ENCODE measurements around the gene PSMA5.
"Not testable (repeated sequence)": the region's sequence is repeated elsewhere in the genome, so short reads cannot be mapped to it uniquely, and the experiment has no call there.

Gene PSMA5

DNA sequence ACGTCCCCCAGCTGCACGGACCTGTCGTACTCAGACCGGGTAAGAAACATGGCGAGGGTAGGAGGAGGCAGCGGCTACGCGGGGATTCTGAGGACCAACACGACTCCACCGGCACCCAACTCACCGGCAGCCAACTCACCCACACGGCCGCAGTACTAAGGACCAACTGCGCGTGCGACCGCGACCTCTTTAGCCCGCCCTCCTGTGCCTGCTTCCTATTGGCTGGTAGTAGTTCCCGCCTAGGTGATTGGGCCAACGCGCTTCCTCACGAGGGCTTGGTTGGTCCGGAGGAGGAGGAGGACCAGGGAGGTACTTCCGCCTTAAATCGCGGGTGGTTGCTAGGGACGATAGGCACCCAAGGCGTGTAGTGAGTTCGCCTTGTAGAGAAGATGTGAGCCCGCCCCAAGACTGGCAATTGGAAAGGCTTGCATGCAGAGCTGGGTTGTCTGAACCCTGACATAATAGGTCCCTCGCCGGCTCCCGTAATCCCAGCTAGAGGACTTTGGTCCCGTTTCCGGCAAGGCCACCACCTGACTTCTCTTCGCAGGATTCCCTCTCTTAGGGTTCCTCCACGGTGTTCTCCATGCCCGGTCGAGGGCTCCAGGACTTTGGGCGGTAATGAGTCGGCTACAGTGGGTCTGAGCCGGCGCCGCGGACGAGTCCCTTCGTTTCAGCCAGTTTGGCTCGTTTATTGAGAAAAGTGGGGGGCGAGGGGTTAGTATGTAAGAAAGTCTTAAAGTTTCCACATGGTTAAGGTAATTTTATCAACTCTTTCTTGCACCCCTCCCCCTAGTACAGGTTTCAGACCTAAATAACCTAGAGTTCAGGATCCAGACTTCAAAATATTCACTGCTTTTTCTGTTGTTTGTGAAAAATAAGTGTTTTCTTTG, at the start of gene PSMA5:
PSMA5 (minus strand) TSS at position 168 of the 890 bp plus-strand sequence; CDS start at position 50, 118 bp downstream.
- DNase-seq (ENCODE audit: extremely low read depth in 1 of 2, low read depth in 1 of 2), result peak; percentile 90 to 97

DNA sequence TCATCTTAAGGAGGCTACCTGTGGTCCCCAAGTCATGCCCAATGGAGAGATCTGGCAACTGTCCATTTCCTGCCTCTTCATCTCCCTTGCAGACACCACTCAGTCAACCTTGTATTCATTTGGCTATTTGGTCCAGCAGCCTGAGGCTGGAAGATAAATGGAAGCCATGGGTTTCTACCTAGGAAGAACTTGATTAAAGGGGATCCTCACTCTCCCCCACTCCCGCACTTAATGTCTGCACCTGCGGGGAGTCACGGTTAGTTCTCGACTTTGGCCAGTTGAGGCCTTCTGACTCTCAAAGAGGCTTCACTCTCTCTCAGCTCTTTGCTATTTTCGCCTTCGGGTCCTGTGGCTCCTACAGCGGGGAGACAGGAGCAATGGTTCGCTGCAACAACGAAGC, 49.0 kb upstream of the PSMA5 start:
- DNase-seq (ENCODE audit: extremely low read depth in 1 of 2, low read depth in 1 of 2), result no peak

DNA sequence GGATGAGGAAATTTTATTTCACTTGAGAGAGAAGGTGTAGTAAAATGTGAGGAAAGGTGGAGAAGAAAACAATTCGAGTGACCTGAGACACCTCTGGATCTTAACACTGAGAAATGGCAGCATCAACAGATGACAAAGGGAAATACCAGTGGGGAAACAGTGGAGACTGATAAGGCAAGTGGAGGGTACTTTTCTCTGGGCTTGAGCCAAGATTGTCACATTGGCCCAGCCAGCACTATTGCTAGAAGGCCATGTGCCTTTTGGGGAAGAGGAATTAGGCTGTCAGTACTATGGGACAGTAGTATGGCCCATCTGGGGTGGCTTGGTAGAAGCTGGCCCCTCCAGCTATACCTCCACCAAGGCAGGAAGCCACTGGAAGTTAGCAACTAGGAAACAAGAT, 48.4 kb upstream of the PSMA5 start:
- DNase-seq (ENCODE audit: extremely low read depth in 1 of 2, low read depth in 1 of 2), result no peak

DNA sequence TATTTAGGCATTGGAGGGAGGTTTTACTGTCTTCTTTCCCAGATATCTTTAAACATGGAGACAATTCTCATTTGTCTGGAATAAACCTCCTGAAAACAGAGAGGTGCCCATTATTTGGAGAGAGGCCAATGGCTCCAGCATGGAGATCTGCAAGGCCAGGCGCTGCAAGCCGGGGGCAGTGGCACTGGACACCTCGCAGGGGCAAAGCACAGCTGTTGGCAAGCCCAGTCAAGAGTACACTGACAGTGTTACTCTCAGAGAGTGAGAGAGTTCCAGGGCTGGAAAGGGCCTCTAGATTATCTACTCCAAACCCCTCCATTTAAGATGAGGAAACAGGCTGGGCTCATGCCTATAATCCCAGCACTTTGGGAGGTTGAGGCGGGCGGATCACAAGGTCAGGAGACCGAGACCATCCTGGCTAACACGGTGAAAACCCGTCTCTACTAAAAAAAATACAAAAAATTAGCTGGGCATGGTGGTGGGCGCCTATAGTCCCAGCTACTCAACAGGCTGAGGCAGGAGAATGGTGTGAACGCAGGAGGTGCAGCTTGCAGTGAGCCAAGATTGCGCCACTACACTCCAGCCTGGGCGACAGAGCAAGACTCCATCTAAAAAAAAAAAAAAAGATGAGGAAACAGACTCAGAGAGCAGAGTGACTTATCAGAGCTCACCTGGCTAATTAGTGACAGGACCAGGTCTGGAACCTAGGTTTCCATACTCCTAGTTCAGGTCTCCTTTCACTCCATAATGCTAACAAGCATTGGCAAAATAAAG, 47.2 kb upstream of the PSMA5 start:
- not testable (repeated sequence) for DNase-seq (ENCODE audit: extremely low read depth in 1 of 2, low read depth in 1 of 2)

DNA sequence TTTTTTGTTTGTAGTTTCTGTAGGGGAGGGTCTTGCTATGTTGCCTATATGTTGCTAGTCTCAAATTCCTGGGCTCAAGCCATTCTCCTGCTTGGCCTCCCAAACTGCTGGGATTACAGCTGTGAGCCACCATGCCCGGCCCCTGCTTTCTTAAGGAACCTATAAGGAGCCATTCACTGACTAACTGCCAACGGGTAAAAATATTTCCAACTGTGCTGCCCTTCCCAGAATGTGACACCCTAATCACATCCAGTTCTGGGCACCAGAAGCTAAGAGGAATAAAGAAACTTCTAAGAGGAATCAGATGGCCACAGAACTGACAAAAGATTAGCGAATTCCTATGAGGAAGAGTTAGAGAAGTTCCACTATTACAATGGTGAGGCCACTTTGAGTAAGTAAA, 46.5 kb upstream of the PSMA5 start:
- no peak for DNase-seq (ENCODE audit: extremely low read depth in 1 of 2, low read depth in 1 of 2)

DNA sequence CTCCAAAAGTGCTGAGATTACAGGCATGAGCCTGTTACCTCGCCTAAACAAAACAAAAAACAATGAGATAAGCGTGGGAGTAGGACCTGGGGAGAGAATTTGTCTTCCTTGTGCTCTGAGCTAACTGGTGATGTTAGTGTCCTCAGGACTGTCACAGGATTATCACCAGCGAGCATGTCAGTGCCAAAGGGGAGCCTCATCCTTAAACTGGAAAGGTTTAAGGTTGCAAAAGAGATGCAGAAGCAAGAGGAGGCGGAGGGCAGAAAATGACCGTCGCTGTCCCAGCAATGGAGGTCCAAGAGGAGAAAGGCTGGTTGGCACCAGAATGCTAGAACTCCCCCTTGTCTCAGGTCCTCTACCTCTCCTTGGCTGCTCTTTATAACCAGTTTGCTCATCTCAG, 44.0 kb upstream of the PSMA5 start:
- DNase-seq (ENCODE audit: extremely low read depth in 1 of 2, low read depth in 1 of 2), result no peak

DNA sequence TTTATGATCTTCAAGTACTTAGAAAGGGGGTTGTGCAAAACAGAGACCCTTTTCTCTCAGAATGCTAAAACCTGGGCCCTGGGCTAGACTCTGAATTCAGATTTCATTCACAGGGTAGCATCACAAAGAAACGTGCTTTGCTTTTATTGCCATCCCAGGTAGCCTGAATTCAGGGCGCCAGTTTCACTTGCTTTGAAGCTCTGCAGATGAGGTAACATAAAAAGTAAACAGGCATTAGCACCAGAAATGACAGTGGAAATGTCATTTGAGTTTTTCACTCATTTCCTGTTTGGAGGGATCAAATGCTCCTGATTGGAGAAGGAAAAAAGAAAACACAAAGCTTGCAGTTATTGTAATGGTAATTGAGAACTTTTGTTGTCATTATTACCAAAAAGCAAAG, 42.7 kb upstream of the PSMA5 start:
- no peak for DNase-seq (ENCODE audit: extremely low read depth in 1 of 2, low read depth in 1 of 2)

DNA sequence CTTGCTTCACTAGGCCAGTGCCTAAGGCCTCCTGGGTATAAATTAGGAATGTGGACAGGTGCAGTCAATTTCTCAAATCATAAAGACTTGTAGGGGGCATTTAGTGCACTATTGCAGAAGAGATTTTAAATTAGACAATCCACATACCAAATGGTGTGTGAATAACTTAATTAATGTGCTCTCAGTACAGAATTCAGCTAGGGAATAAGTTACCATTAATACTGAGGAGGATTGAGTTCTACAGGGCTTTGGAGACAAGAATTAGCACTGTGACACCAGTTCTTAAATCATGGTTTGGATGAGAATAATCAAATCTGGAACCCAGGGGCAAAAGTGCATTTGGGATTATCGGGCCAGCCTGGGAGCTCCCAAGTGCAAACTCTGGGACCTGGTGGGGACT, 41.8 kb upstream of the PSMA5 start:
- no peak for DNase-seq (ENCODE audit: extremely low read depth in 1 of 2, low read depth in 1 of 2)

DNA sequence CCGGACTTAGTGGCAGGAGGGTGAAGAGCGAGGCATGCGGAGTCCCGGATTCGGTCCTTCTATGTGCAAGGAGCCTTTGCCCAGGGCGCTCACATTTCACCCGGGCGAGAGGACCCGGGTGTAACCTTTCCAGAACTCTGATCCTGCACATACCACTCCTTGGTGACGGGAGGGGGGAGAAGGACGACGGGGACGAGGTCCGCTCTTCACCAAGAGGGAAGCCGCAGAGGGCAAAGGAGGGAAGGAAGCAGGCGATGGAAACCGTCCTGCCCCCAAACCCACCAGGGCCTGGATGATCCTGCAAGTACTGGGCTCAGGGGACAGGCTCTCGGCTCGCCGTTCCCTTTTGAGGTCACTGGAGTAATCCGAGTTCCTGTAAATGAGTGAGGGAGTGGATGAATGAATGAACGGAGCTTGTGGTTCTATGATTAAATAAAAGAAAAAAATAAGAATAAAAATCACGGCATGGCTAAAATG, 41.1 kb upstream of the PSMA5 start:
- DNase-seq (ENCODE audit: extremely low read depth in 1 of 2, low read depth in 1 of 2), result no peak

DNA sequence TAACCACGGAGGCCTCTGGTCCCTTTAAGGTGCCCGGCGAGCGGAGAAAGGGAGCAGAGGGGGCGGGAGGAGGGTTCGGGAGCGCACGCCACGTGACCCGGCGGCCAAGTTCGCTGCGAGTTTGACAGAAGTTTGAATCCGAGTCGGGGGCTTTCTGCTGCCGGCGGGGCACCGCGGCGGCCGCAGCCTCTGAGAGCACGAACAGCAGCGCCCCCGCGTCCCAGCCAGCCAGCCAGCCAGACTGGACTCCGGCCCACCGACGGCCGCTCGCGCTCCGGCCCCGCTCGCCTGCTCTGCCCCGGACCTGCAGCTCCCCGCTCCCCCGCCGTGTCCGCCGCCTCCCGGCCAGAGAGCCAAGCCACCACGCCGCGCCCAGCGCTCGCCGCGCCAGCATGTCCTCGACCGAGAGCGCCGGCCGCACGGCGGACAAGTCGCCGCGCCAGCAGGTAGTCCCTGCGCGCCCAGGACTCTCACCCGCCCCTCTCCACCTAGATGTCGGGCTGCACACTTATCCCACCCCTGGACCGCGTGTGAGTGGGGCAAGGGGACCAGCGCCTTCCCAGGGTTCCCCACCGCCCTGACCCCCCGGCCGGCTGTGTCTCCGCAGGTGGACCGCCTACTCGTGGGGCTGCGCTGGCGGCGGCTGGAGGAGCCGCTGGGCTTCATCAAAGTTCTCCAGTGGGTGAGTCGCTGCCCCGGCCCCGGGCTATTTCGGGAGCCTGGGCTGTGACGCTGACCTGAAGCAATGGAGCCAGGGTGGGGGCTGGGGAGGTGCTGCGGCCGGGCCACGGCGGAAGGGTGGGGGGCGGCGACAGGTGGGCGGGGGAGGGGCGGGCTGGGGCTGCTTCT, 40.4 kb upstream of the PSMA5 start, which contains the start of gene SYPL2:
SYPL2 (plus strand) TSS at position 95 of the 849 bp plus-strand sequence; CDS start at position 393, 298 bp downstream.
- no peak for DNase-seq (ENCODE audit: extremely low read depth in 1 of 2, low read depth in 1 of 2)

DNA sequence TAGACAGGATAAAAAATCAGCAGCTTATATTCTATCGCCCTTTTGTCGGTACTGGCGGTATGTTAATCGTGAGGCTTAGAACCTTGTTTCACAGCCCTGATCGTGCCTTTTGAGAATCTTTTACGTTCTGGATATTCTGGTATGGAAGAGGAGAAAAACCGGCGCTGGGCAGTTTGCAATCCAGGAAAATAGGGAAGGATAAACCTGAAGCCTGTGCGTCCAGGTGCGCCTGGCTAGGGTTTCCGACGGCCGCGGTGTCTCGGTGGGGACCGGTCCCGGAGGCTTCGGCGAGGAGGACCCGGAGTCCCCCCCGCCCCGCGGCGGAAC, 39.8 kb upstream of the PSMA5 start:
- no peak for DNase-seq (ENCODE audit: extremely low read depth in 1 of 2, low read depth in 1 of 2)

DNA sequence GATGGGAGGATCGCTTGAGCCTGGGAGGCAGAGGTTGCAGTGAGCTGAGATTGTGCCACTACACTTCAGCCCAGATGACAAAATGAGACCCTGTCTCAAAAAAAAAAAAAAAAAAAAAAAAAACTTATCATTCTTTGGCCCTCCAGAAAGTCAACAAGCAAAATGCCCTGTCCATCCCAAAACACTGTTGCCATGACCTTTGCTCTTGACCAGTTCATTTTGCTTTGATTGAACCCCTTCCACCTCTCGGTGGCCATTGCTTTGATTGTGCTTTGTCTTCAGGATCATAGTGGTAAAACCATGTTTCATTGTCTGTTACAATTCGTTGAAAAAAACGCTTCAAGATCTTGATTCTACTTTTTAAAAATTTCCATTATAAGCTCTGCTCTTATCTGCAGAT, 31.6 kb upstream of the PSMA5 start:
- no peak for DNase-seq (ENCODE audit: extremely low read depth in 1 of 2, low read depth in 1 of 2)

DNA sequence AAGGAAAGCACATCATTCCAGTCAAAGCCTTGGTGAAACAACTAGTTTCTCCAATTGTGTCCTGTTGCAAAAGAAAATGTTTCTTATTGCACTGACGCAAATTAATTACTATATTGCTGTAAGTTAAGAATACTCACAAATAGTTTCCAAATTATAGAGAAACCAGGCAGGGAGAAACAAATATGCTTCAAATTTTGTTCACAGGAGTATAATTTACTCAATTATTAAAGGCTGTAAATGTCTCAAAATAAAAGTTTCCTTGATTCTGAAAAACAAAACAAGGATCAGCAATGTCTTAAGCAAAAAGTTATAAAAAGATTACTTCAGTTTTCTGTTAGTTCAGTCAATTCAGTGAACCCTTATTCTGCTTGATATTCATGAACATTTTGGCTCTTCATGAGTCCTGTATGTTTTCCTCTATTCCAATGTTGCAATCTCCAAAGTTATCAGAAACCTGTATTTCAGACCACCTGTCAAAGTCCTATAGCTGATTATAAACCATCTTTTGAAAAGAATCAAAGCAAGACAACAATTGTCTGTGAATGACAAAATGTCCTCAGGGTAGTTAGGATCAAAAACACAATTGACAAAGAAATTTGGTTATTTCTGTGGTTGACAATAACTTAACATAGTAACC, 28.4 kb upstream of the PSMA5 start:
- DNase-seq (ENCODE audit: extremely low read depth in 1 of 2, low read depth in 1 of 2), result no peak

DNA sequence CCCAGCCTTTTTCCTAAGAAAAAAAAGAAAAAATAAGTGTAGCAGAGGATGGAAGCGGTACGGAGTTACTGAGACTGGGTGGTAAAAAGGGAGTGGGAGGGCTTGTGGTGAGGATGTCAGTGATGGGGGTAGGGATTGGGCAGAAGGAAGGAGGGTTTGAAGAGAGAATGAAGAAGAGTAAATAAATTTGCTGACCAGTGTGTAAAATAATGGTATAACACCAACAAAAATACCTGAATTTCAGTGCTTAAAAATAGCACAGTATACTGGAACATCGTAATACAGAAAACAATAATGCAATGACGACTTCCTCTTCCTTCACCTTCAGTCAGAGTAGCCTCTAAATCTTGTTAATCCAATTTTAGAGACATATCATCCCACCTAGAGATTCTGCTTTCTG, 21.3 kb upstream of the PSMA5 start:
- DNase-seq (ENCODE audit: extremely low read depth in 1 of 2, low read depth in 1 of 2), result no peak

DNA sequence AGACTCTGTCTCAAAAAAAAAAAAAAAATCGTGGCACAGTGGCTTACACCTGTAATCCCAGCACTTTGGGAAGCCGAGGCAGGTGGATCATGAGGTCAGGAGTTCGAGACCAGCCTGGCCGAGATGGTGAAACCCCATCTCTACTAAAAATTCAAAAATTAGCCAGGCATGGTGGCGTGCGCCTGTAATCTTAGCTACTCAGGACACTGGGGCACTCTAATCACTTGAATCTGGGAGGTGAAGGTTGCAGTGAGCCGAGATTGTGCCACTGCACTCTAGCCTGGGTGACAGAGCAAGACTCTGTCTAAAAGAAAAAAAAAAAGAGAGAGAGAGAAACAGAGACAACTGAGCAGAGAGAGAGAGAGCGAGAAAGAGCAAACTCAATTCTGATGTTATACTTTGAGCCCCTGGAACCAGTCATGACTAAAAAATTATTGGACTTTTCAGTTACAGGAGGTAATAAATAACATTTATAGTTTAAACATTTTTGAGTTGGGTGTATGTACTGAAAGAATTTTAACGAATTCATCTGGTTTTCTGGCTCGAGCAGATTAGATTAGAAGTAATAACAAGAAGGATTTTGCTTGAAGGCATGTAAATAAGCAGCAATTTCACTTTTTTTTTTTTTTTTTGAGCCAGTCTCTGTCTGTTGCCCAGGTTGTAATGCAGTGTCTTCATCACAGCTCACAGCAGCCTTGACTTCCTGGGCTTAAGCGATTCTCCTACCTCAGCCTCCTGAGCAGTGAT, 19.9 kb upstream of the PSMA5 start:
- not testable (repeated sequence) for DNase-seq (ENCODE audit: extremely low read depth in 1 of 2, low read depth in 1 of 2)

DNA sequence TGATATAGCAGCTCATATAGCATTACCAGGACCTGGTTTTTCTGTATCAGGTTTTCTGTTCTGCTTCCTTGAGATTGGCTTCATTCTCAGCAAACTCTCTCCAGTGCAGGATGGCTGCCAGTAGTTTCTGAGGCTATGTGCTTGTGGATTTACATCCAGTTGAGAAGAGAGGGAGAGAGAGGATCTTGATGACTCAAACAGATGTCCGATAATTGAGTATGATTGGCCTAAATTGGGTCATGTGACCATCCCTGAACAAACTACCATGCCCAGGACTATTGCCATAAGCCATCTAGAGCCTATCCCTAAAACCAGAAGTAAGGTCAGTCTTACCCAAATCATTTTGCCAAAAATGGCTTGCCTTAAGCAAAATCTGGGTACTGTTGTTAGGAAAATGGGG, 18.1 kb upstream of the PSMA5 start:
- no peak for DNase-seq (ENCODE audit: extremely low read depth in 1 of 2, low read depth in 1 of 2)

DNA sequence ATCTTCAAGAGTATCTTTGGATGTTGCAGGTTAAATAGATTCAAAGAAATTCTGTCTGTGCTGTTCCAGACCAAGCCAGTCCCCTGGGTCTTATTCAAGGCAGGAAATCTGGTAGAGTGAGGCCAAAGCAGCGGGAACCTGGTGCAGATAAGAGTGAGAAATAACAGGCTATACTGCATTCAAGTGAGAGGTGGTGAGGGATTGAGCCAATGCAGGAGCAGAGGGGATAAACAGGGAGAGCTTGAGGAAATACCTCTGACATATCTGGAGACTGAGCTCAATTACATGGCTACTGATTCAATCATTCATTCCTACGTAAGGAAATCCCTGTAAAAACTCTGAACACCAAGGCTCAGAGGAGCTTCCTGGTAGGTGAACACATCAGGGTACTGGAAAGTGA, 17.2 kb upstream of the PSMA5 start:
- DNase-seq (ENCODE audit: extremely low read depth in 1 of 2, low read depth in 1 of 2), result no peak

DNA sequence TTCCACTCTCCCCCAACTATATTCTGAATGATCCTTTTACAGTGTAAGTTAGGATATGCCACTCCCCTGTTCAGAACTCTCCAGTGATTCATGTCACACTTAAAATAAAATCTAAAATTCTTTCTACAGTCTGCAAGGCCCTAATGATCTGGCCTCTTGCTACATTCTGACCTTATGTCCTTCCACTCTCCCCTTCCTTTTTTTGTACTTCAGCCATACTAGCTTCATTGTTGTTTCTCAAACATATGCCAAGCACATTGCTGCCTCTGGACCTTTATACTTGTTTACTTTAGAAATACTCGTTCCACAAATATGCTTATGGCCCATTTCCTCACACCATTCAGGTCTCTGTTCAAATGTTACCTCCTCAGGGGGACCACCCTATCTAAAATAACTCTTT, 14.8 kb upstream of the PSMA5 start:
- no peak for DNase-seq (ENCODE audit: extremely low read depth in 1 of 2, low read depth in 1 of 2)

DNA sequence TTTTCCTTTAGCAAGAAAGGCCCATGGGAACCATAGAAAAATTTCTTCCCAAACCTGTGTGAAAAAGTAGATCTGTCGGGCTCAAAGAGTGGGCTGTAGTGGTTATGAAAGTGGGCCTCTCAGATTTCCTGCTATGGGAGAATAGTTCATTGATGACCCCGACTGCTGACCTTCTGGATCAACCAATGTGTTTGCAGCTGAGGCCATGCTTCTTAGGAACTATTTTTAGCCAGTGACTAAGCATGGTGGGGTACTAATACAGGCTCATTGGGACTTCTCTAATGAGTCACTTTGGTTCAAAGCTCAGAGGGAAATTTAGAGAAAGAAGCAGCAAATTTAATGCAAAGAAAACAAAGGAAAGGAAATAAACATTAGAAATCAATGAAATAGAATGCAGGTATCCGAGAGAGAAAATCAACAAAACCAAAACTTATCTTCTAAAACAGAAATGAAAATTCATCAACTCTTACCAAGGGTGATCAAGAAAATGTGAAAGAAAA, 12.6 kb upstream of the PSMA5 start:
- no peak for DNase-seq (ENCODE audit: extremely low read depth in 1 of 2, low read depth in 1 of 2)

DNA sequence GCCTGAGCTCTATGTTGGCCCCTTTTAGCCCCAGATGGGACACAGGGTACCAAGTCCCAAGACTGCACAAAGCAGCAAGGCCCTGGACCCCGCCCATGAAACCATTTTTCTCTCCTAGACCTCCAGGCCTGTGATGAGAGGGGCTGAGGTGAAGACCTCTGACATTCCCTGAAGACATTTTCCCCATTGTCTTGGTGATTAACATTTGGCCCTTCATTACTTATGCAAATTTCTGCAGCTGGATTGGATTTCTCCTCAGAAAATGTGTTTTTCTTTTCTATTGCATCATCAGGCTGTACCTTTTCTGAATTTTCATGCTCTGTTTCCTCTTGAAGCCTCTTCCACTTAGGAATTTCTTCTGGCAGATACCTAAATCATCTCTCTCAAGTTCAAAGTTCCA, 8.2 kb upstream of the PSMA5 start:
- no peak for DNase-seq (ENCODE audit: extremely low read depth in 1 of 2, low read depth in 1 of 2)

All from stimulated activated CD8-positive, alpha-beta memory T cell treated with anti-CD3 and anti-CD28 coated beads, Interleukin-7, amount 100 ng/mL, for 48 hours (primary cell).